HG03565 (cell line): ENCODE data around the gene CCL13.

ENCODE experiments used
- ATAC-seq: cut with Tn5 transposase; IDR thresholded peaks from one replicate; pipeline ENCODE4 v1.9.1; 2021; ENCODE audit warnings: mild to moderate bottlenecking, moderate library complexity; ENCODE audit not compliant: unreplicated experiment

CCL13 gene

DNA sequence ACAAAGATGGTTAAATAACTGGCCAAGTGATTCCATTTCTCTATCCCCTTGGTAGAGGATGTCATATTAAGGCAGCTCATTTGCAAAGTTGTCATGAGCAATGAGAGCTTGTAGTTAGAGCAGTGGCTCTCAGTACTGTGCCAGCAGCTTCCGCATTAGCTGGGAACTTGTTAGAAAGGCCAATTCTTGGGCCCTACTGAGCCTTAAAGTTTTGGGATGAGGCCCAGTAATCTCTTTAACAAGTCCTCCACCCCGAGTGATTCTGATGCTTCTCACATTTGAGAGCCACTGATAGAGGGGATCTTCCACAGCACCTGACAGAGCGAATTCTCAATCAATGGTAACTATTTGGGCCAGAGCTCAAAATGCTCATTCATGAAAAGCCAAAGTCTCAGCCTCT is 26.9 kb downstream of the CCL13 start:
- ATAC-seq: no peak

- no peak for ATAC-seq
These were observed 28.0 kb downstream of the CCL13 start for GRCh38 chr17:34384271-34384670.

- ATAC-seq: no peak
These were observed 28.7 kb downstream of the CCL13 start for GRCh38 chr17:34384822-34385605.

DNA sequence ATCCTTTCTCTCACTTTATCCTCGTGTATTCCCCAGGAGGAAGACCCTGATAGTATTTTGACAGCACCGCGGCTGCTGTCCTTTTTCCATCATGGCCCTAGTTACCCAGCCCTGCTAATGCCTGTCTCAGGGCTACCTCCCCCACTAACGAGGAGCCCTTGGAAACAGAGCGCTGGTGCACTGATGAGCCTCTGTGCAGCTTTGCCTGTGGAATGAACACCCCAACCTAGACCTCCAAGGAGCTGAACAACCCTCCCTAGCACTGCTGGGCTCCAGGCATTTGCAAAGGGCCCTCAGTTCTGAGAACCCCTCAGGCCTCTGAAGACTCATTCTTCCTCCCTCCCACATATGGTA is 30.0 kb downstream of the CCL13 start:
- ATAC-seq: no peak

DNA sequence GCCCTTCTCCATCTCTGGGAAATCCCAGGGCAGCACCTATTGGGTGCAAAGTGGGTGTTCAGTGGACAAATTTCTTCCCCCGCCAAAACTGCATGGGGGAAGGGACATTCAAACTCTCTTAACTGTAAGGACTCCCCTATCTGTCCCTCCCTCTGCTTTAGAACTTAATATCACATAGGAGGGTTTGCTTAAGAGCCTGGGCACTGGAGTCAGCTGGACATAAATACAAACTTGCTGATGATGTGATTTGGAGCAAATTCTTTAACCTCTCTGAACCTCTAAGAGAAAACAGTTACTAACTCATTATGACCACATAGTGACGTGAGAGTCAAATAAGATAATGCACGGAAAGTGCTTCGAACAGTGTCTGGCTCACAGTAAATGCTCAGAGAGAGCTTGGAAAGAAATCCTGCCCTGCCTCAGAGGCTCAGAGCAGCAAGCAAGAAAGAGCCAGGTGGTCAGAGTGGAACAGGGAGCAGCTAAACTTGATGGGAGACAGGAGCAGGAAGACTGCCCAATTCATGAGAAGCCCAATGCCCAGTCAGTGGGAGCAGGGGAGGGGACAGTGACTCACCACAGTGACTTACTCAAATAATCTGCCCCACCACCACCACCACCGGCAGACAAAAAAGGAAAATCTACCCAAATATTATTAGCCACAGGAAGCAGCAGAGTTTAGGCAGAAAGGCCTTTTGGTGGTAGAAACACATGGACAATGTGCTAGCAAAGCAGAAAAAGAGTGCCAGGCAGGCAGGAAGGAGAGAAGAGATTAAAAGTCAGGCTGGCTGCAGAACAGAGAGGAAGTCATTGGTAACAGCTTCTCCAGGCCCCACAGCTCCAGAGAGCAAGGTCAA is 30.6 kb downstream of the CCL13 start:
- ATAC-seq: no peak

- ATAC-seq: no peak
These were observed 31.3 kb downstream of the CCL13 start for GRCh38 chr17:34387566-34387965.

GRCh38 chr17:34389126-34389750 is 33.0 kb downstream of the CCL13 start:
- ATAC-seq: no peak

GRCh38 chr17:34390649-34391048 is 34.4 kb downstream of the CCL13 start:
- no peak for ATAC-seq

- no peak for ATAC-seq
These were observed 35.0 kb downstream of the CCL13 start for GRCh38 chr17:34391241-34391640.

DNA sequence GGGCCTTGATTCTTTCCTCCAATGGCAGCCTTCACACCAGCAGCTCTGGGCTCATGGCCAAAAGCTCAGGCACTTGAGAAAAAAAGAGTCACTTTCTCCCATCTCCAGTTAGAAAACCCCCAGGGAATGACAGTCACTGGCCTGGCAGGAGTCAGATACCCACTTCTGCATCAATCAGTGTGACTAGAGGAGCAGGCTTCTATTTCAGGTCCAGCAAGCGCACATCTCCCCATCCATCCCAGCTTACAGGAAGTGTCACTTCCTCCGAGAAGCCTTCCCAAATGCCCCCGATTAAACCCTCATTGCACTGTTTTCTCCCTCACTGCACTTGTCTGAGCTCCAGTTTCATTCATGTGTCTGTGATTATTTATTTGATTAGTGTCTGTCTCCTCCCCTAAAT is 37.1 kb downstream of the CCL13 start:
- no peak for ATAC-seq

- no peak for ATAC-seq
These were observed 41.0 kb downstream of the CCL13 start for GRCh38 chr17:34397265-34397664.

DNA sequence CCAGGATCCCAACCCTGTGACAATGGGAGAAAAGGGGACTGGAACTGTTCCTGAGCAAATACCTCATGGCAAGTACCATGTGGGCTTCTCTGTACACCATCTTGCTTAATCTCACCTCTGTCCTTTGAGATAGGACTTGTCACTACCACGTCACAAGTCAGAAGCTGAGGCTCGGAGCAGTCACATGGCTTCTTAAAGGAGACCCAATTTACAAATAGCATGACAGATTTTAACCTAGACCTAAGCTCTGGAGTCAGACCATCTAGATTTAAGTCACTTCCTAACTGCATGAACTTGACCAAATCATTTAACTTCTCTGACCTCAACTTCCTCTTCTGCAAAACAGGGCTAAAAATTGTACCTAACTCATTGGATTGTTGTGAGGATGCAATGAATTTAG is 42.7 kb downstream of the CCL13 start:
- ATAC-seq: no peak

- ATAC-seq: no peak
These were observed 43.4 kb downstream of the CCL13 start for GRCh38 chr17:34399725-34400124.

GRCh38 chr17:34400301-34400931 is 44.1 kb downstream of the CCL13 start:
- ATAC-seq: no peak

DNA sequence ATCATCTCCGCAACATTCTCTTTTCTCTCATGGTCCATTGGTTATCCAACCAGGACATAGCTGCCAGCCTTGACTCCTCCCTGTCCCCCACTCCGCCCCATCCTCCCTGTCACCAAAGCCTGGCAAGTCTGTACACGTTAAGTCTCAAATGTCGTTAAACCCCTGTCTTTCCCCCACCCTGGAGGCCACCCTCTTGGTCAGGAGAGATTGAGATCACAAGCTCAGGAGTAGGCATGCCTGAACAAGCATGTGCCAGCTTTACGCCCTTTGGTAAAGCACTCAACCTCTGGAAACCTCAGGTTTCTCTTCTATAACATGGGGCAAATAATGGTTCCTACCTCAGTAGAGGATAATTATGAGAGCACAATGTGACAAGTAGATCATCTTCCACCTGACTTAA is 44.9 kb downstream of the CCL13 start:
- ATAC-seq: no peak

- ATAC-seq: no peak
These were observed 46.7 kb downstream of the CCL13 start for GRCh38 chr17:34403006-34403405.

DNA sequence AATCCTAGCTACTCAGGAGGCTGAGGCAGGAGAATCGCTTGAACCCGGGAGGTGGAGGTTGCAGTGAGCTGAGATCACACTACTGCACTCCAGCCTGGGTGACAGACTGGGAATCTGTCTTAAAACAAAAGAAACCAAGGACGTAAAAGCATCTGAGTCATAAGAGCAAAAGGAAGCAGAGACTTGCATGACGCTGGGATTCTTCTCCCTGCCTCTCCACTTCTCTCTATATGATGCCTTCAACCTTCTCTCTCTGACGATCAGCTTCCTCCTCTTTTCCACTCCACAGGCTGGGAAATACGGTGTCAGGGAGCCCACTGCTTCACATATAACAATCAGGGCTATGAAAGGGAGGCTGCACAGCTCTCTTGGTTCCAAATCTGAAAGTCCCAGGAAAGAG is 49.9 kb downstream of the CCL13 start:
- no peak for ATAC-seq
